ENCODE data around the gene SEMA5B. TPM values are rescaled to one million over a fixed set of nuclear protein-coding genes. Genes with fewer than 3 reads are reported as not detected.

SEMA5B gene
- total and polyA plus RNA-seq, 9 of the 15 experiments (the other 6 are each of a cell fraction or from before 2014, with no cell fraction given), result not detected

DNA sequence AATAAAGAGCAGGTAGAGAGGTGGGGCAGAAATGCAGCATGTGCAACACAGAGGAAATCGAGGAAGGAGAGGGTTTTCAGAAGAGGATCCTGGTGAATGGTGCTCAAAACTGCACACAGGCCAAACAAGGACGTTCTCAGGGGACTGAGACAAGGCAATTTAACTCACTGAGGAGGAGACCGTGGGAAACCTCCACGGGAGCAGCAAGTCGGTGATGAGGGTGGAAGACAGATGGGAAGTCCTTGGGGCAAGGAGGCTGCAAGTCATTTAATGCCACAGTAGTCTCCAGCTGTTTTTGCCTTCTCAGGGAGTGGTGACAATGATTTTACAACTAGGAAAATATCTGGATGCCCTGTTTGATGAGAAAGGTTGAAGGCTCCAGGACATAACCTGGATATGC, 27.8 kb upstream of the SEMA5B start (continued):
- TF ChIP-seq, protein P1, sequence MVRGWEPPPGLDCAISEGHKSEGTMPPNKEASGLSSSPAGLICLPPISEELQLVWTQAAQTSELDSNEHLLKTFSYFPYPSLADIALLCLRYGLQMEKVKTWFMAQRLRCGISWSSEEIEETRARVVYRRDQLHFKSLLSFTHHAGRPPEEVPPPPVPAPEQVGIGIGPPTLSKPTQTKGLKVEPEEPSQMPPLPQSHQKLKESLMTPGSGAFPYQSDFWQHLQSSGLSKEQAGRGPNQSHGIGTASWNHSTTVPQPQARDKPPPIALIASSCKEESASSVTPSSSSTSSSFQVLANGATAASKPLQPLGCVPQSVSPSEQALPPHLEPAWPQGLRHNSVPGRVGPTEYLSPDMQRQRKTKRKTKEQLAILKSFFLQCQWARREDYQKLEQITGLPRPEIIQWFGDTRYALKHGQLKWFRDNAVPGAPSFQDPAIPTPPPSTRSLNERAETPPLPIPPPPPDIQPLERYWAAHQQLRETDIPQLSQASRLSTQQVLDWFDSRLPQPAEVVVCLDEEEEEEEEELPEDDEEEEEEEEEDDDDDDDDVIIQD (CRISPR knock-in tag; IDR thresholded peaks at IDR 0.05), result no peak
- TF ChIP-seq, protein P2, sequence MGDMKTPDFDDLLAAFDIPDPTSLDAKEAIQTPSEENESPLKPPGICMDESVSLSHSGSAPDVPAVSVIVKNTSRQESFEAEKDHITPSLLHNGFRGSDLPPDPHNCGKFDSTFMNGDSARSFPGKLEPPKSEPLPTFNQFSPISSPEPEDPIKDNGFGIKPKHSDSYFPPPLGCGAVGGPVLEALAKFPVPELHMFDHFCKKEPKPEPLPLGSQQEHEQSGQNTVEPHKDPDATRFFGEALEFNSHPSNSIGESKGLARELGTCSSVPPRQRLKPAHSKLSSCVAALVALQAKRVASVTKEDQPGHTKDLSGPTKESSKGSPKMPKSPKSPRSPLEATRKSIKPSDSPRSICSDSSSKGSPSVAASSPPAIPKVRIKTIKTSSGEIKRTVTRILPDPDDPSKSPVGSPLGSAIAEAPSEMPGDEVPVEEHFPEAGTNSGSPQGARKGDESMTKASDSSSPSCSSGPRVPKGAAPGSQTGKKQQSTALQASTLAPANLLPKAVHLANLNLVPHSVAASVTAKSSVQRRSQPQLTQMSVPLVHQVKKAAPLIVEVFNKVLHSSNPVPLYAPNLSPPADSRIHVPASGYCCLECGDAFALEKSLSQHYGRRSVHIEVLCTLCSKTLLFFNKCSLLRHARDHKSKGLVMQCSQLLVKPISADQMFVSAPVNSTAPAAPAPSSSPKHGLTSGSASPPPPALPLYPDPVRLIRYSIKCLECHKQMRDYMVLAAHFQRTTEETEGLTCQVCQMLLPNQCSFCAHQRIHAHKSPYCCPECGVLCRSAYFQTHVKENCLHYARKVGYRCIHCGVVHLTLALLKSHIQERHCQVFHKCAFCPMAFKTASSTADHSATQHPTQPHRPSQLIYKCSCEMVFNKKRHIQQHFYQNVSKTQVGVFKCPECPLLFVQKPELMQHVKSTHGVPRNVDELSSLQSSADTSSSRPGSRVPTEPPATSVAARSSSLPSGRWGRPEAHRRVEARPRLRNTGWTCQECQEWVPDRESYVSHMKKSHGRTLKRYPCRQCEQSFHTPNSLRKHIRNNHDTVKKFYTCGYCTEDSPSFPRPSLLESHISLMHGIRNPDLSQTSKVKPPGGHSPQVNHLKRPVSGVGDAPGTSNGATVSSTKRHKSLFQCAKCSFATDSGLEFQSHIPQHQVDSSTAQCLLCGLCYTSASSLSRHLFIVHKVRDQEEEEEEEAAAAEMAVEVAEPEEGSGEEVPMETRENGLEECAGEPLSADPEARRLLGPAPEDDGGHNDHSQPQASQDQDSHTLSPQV (IDR thresholded peaks at IDR 0.05), result no peak
- TF ChIP-seq ARID2 (IDR thresholded peaks at IDR 0.05), result no peak

DNA sequence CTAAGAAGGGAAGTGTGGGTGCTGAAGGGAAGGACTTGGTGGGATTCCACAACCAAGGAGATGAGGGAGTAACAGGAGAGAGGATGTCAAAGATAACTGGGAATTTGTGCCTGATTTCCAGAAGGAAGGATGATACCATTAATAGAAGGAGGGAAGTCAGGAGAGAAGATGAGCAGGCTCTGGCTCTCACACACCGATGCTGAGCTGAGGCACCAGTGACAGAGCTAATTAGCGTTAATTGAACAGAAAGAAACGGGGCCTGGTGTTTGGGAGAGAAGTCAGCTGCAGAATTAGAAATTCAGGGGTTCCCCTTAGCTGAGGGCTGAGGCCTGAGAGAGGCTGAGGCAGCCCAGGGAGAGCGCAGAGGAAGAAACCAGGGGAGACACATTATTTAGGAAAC, 27.4 kb upstream of the SEMA5B start:
- no peak for TF ChIP-seq GTF2A2 (tag; IDR thresholded peaks at IDR 0.05)
- no peak for TF ChIP-seq TAF9B (IDR thresholded peaks at IDR 0.05; ENCODE audit: partially characterized antibody)
- TF ChIP-seq SRSF3 (IDR thresholded peaks at IDR 0.05; ENCODE audit: insufficient read depth, low read length), result no peak
- TF ChIP-seq KAT2B (IDR thresholded peaks at IDR 0.05; ENCODE audit: low read depth, low read length), result no peak
- TF ChIP-seq ZNF263 (CRISPR knock-in tag; IDR thresholded peaks at IDR 0.05; ENCODE audit: borderline replicate concordance), result no peak
- no peak overlapping the region for H3K9ac ChIP-seq (ENCODE audit: insufficient read depth in 1 of 2, low read depth in 2 of 2, low read length in 2 of 2)
- H3K27ac ChIP-seq (ENCODE audit: extremely low read depth, low read depth, low read length), result no peak overlapping the region
- WGBS (ENCODE audit: insufficient coverage, low coverage, missing lambda C conversion rate), result 21% methylated on average over 4 of the region's 4 CpGs
- BruUV-seq (replicated peaks), result no TSS peak
- no peak overlapping the region for H3K4me2 ChIP-seq (ENCODE audit: insufficient read depth, low read length)
- H3K9me1 ChIP-seq (ENCODE audit: control insufficient read depth, insufficient read depth, low read length), result no peaks in the 10 kb centered on the region
- H3K36me3 ChIP-seq (ENCODE audit: control insufficient read depth, insufficient read depth, low read length), result no peaks in the 10 kb centered on the region
- DNase-seq (ENCODE audit: extremely low read depth in 1 of 4, low spot score in 3 of 4), result no peak
- H4K20me1 ChIP-seq (replicated peaks; ENCODE audit: control insufficient read depth, insufficient read depth, low read length), result no peaks in the 10 kb centered on the region
- intact Hi-C loops (cut with micrococcal nuclease) (no loop called here), in situ Hi-C loops (cut with MboI) (no loop called here)
- no peak overlapping the region for H2AFZ ChIP-seq (ENCODE audit: low read depth, low read length)
- no peaks in the 10 kb centered on the region for H3K4me1 ChIP-seq (replicated peaks in 1 of 2; ENCODE audit: control insufficient read depth in 2 of 2, insufficient read depth in 2 of 2, low read length in 2 of 2)
- H3K9me3 ChIP-seq (replicated peaks; ENCODE audit: control insufficient read depth, insufficient read depth, low read depth, low read length), result no peaks in the 10 kb centered on the region
- ChIA-PET POLR2A (no interaction called here), CTCF (ENCODE audit: low intra/inter-chr PET ratio) (no interaction called here)
- H3K79me2 ChIP-seq (ENCODE audit: control insufficient read depth, insufficient read depth, low read length), result no peaks in the 10 kb centered on the region
- no peak for FAIRE-seq
- no peak overlapping the region for H3K4me3 ChIP-seq
- no peak for ATAC-seq
- peaks cover 0 to 4% of the 10 kb centered on the region in 2 experiments; a peak in 3 of 5 replicates for H3K27me3 ChIP-seq (ENCODE audit: control insufficient read depth in 2 of 2, insufficient read depth in 2 of 2, low read length in 2 of 2)

All from K562 (cell line).